Natural killer cell (primary cell): ENCODE data around the gene MRPS18A. TPM values are rescaled to one million over a fixed set of nuclear protein-coding genes. Genes with fewer than 3 reads are reported as not detected.
A peak's percentile ranks its signal among the peaks of the same experiment; 100 is the strongest.

ENCODE experiments used
- ATAC-seq, 3 donors: fragments of 150-1000 bp in 2 of 3; fragments of 200-7000 bp in 1 of 3; cut with Tn5 transposase; 1 replicate in 1 of 3; 2 replicates in 2 of 3; pipeline ENCODE4 v1.10.0; 2021; ENCODE audit warnings: mild to moderate bottlenecking in 2 of 3, moderate library complexity in 2 of 3
- DNase-seq, 2 donors: peaks; one replicate each; pipeline versions ENCODE4 v3.0.0 to v3.0.0-alpha.2; 2013 to 2021; ENCODE audit warnings: mixed read lengths in 1 of 2
- H3K27ac ChIP-seq: one replicate; pipeline ENCODE4 v1.5.1; 2013; ENCODE audit warnings: mild to moderate bottlenecking, low read length
- H3K27me3 ChIP-seq: one replicate; pipeline ENCODE4 v1.6.1; 2013; ENCODE audit warnings: low read length; ENCODE audit not compliant: control insufficient read depth, insufficient read depth
- H3K36me3 ChIP-seq: one replicate; pipeline ENCODE4 v1.6.1; 2013; ENCODE audit warnings: low read length; ENCODE audit not compliant: control insufficient read depth, insufficient read depth
- H3K4me1 ChIP-seq: one replicate; pipeline ENCODE4 v1.6.1; 2013; ENCODE audit warnings: low read length; ENCODE audit not compliant: control insufficient read depth, insufficient read depth
- H3K4me3 ChIP-seq: one replicate; pipeline ENCODE4 v1.5.1; 2013; ENCODE audit warnings: low read length
- H3K9me3 ChIP-seq: one replicate; pipeline ENCODE4 v1.6.1; 2013; ENCODE audit warnings: low read length; ENCODE audit not compliant: control insufficient read depth, insufficient read depth
- H3K27ac Mint-ChIP-seq, 2 donors: one replicate each; pipeline ENCODE4 v1.8.0; 2022; ENCODE audit warnings: mild to moderate bottlenecking in 2 of 2, mixed read lengths in 2 of 2, moderate library complexity in 1 of 2
- H3K27me3 Mint-ChIP-seq, 2 donors: one replicate each; pipeline ENCODE4 v1.8.0; 2022; ENCODE audit warnings: low read depth in 2 of 2, mixed read lengths in 2 of 2
- H3K36me3 Mint-ChIP-seq: one replicate; pipeline ENCODE4 v1.8.0; 2022; ENCODE audit warnings: mixed read lengths
- H3K4me1 Mint-ChIP-seq, 2 donors: one replicate each; pipeline ENCODE4 v1.8.0; 2022; ENCODE audit warnings: mixed read lengths in 2 of 2
- H3K4me3 Mint-ChIP-seq: one replicate; pipeline ENCODE4 v1.8.0; 2022; ENCODE audit warnings: mild to moderate bottlenecking, moderate library complexity, mixed read lengths
- H3K9me3 Mint-ChIP-seq, 2 donors: one replicate each; pipeline ENCODE4 v1.8.0; 2022; ENCODE audit warnings: mixed read lengths in 2 of 2
- WGBS: methylation state at CpG from one replicate; pipeline ENCODE4 v1.1.7; 2013; ENCODE audit warnings: missing lambda C conversion rate; ENCODE audit not compliant: insufficient coverage; 5-methylcytosine and 5-hydroxymethylcytosine counted together
- intact Hi-C: fragments of 100-400 bp; cut with micrococcal nuclease; formaldehyde crosslinking; loops from one replicate; pipeline ENCODE4 v1.14.2; 2022
- total RNA-seq, 4 donors: library from RNA; stranded (reverse); fragments of 120-200 nt in 1 of 4; gene quantifications; one replicate each; pipeline versions ENCODE4 v1.2.3 to v1.2.4, GENCODE V29; 2013 to 2022
- TF ChIP-seq, protein P1 (sequence below): fragments of 200-600 bp; IDR thresholded peaks from one replicate; pipeline ENCODE4 v1.8.0; 2022; ENCODE audit warnings: antibody characterized with exemption

The MRPS18A gene
- total RNA-seq, 3 donors from 2014 or later (not counting 1 experiment from before 2014, with no cell fraction given), result 29.0 to 39.8 (median 33.1) TPM

DNA sequence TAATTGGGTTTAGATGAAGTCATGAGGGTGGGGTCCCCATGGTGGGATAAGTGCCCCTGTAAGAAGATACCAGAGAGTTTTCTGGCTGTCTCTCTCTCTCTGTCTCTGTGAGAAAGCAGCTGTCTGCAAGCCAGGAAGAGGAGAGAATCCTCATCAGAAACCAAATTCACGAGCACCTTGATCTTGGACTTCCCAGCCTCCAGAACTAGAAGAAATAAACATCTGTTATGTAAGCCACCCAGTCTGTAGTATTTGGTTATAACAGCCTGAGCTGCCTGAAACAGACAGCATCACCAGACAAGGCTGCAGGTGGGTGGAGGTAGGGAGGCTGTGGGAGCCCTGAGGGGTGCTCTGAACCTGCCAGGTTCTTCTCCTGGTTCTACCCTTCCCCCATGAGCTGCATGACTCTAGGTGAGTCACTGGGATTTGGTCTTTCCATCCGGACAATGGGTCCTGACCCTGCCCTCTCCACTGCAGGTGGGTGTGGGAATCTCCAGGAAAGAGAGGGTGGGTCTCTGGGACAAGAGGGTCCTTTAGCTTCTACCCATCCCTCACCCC is 48.1 kb upstream of the MRPS18A start:
- H3K27me3 Mint-ChIP-seq, result no peaks in the 10 kb centered on the region
- Histone ChIP-seq H3K27ac (no peak overlapping the region), H3K9me3 (no peaks in the 10 kb centered on the region), H3K4me3 (no peak overlapping the region), H3K4me1 (peaks cover 9% of the 10 kb centered on the region), H3K27me3 (no peaks in the 10 kb centered on the region), H3K36me3 (no peaks in the 10 kb centered on the region)
- no peak for DNase-seq
- no peak overlapping the region for H3K4me3 Mint-ChIP-seq
- intact Hi-C loops, result no loop called here
- peak overlapping the region in 1 of 2 donors; percentile 96 for H3K27ac Mint-ChIP-seq
- TF ChIP-seq, protein P1, sequence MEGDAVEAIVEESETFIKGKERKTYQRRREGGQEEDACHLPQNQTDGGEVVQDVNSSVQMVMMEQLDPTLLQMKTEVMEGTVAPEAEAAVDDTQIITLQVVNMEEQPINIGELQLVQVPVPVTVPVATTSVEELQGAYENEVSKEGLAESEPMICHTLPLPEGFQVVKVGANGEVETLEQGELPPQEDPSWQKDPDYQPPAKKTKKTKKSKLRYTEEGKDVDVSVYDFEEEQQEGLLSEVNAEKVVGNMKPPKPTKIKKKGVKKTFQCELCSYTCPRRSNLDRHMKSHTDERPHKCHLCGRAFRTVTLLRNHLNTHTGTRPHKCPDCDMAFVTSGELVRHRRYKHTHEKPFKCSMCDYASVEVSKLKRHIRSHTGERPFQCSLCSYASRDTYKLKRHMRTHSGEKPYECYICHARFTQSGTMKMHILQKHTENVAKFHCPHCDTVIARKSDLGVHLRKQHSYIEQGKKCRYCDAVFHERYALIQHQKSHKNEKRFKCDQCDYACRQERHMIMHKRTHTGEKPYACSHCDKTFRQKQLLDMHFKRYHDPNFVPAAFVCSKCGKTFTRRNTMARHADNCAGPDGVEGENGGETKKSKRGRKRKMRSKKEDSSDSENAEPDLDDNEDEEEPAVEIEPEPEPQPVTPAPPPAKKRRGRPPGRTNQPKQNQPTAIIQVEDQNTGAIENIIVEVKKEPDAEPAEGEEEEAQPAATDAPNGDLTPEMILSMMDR, result no peak
- H3K9me3 Mint-ChIP-seq, result peaks cover 0 to 8% of the 10 kb centered on the region in 2 donors
- peaks cover 7% of the 10 kb centered on the region for H3K36me3 Mint-ChIP-seq
- WGBS, result 100% methylated on average over 1 of the region's 2 CpGs
- H3K4me1 Mint-ChIP-seq, result peaks cover 0 to 26% of the 10 kb centered on the region in 2 donors
- ATAC-seq, result no peak

DNA sequence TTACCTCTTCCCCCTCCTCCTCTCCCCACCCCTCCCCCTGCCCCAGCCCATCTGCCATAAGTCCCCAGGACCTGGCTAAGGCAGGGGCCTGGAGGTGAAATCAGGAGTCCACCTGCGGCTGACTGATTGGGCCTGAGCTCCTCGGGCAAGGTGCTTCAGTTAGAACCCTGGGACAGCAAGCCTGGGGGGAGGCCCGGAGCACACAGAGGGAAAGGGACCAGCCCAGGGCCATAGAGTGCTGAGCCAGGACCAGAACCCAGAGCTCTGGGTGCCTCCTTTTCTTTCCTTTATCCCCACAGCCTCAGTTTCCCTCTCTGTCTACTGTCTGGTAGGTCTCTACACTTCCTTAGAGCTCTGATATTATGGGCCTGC is 46.7 kb upstream of the MRPS18A start:
- peaks cover 3 to 12% of the 10 kb centered on the region in 2 donors for H3K9me3 Mint-ChIP-seq
- Histone ChIP-seq H3K27ac (no peak overlapping the region), H3K4me1 (peaks cover 9% of the 10 kb centered on the region), H3K9me3 (peaks cover 6% of the 10 kb centered on the region), H3K36me3 (no peaks in the 10 kb centered on the region), H3K4me3 (no peak overlapping the region), H3K27me3 (no peaks in the 10 kb centered on the region)
- H3K27me3 Mint-ChIP-seq, result no peaks in the 10 kb centered on the region
- peak overlapping the region in 1 of 2 donors; percentile 96 for H3K27ac Mint-ChIP-seq
- peaks cover 13% of the 10 kb centered on the region for H3K36me3 Mint-ChIP-seq
- DNase-seq, result no peak
- intact Hi-C loops, result no loop called here
- no peak overlapping the region for H3K4me3 Mint-ChIP-seq
- no peak for ATAC-seq
- TF ChIP-seq, protein P1, result no peak
- peaks cover 0 to 26% of the 10 kb centered on the region in 2 donors for H3K4me1 Mint-ChIP-seq
- WGBS, result 73% methylated on average over 3 of the region's 3 CpGs

DNA sequence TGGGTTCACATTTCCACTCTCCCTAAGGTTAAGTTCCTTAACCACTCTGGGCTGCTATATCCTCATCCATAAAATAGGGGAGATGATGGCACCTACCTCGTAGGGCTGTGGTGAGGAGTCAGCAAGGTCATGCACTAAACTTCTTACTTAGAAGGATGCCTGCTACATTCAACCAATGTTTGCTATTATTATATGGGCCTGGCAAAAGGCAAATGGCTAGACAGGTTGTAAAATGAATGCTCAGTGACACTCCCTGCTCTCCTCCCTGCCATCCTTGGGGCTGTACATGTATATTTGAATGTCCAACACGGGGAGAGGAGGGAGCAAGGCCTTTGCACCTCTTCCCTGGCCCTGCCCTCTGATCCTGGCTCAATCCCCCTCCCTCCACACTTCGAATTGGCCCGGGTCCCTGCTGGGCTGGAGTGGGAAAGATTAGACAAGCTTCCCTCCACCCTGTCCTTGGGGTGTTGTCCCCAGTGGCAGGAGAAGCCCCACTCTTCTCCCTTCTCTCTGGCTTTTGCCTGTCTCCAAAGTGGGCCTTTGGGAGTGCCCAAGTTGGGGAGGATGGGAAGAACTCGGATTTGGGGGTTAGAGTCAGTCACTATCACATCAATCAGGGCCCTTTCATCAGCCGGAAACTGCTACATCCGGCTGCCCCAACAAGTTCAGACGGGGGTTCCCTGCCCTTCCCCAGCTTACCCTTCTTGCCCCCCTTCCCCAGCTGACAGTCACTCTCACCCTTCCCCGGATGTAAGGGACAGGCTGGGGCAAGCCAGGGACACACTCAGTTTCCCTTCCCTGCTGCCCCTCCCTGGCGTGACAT is 46.1 kb upstream of the MRPS18A start:
- intact Hi-C loops, result no loop called here
- peak; percentile 80 to 96 (median 89) for ATAC-seq
- Histone ChIP-seq H3K36me3 (no peaks in the 10 kb centered on the region), H3K4me3 (no peak overlapping the region), H3K4me1 (peaks cover 9% of the 10 kb centered on the region), H3K27me3 (no peaks in the 10 kb centered on the region), H3K9me3 (peaks cover 6% of the 10 kb centered on the region), H3K27ac (peak overlapping the region; percentile 10)
- H3K36me3 Mint-ChIP-seq, result peaks cover 13% of the 10 kb centered on the region
- H3K27ac Mint-ChIP-seq, result peak overlapping the region; percentile 3 to 96
- 30% methylated on average over 7 of the region's 10 CpGs for WGBS
- peaks cover 0 to 26% of the 10 kb centered on the region in 2 donors for H3K4me1 Mint-ChIP-seq
- H3K9me3 Mint-ChIP-seq, result peaks cover 3 to 12% of the 10 kb centered on the region in 2 donors
- TF ChIP-seq, protein P1, result no peak
- peak; percentile 45 to 53 for DNase-seq
- peaks cover 0 to 4% of the 10 kb centered on the region in 2 donors for H3K27me3 Mint-ChIP-seq
- H3K4me3 Mint-ChIP-seq, result no peak overlapping the region
